Psoas muscle (tissue), 8 donors: ENCODE data around the gene CACNA1C. TPM values are rescaled to one million over a fixed set of nuclear protein-coding genes. Genes with fewer than 3 reads are reported as not detected.

Source experiments
- ATAC-seq, 4 donors: fragments of 200-7000 bp; cut with Tn5 transposase; one replicate each; pipeline ENCODE4 v1.9.1; 2020; ENCODE audit warnings: moderate library complexity in 3 of 4, mild to moderate bottlenecking in 2 of 4
- DNase-seq, 2 donors: peaks; one replicate each; pipeline ENCODE4 v3.0.0-alpha.2; 2020
- H3K27ac ChIP-seq: fragments of 200-600 bp; one replicate; pipeline ENCODE4 v1.8.0; 2022
- H3K27me3 ChIP-seq, 3 donors: fragments of 200-600 bp in 1 of 3; one replicate each; pipeline versions ENCODE4 v1.6.1 to v1.8.0; 2013 to 2022; ENCODE audit warnings: low read length in 2 of 3, mild to moderate bottlenecking in 2 of 3, moderate library complexity in 1 of 3; ENCODE audit not compliant: insufficient read depth in 3 of 3
- H3K36me3 ChIP-seq, 2 donors: fragments of 200-600 bp in 1 of 2; one replicate each; pipeline versions ENCODE4 v1.6.1 to v1.8.0; 2013 to 2022; ENCODE audit warnings: low read depth in 1 of 2, mild to moderate bottlenecking in 1 of 2, moderate library complexity in 1 of 2; ENCODE audit not compliant: insufficient read depth in 1 of 2
- H3K4me1 ChIP-seq: fragments of 200-600 bp; one replicate; pipeline ENCODE4 v1.8.0; 2022
- H3K4me3 ChIP-seq: fragments of 200-600 bp; one replicate; pipeline ENCODE4 v1.8.0; 2022; ENCODE audit warnings: mild to moderate bottlenecking
- H3K9me3 ChIP-seq: fragments of 200-600 bp; one replicate; pipeline ENCODE4 v1.8.0; 2022
- CTCF ChIP-seq: fragments of 200-600 bp; IDR thresholded peaks from one replicate; pipeline ENCODE4 v1.8.0; 2022; ENCODE audit warnings: antibody characterized with exemption
- WGBS, 3 donors: extraction: QIAGEN DNeasy Blood & Tissue Kit; methylation state at CpG; one replicate each; pipeline versions ENCODE4 v1.1.6 to v1.1.7; 2013; 5-methylcytosine and 5-hydroxymethylcytosine counted together
- intact Hi-C, 2 donors: fragments of 100-400 bp; cut with DNase I; formaldehyde crosslinking; loops; one replicate each; pipeline versions ENCODE4 v1.11.0 to v1.14.2; 2022
- polyA plus RNA-seq, 3 donors: library from polyadenylated mRNA; stranded (reverse); fragments of 200-250 nt; gene quantifications; one replicate each; pipeline ENCODE4 v1.2.3, GENCODE V29; 2013
- total RNA-seq, 4 donors: library from RNA; stranded (reverse); fragmentation: NEBNext Ultra II Directional in 2 of 4; extraction: Animal tissue kit (Norgen Biotek cat#: 25700) in 2 of 4; gene quantifications; one replicate each; pipeline versions ENCODE4 v1.2.1 to v1.2.4, GENCODE V29; 2021 to 2023
- donor health status: healthy with polysubstance abuse.
- donor health status: DM: no; HTN: no; CAD: no; lungs with moderate emphysema.
- donor health status: Bipolar disorder and iron deficiency.
- donor health status: healthy.
- donor health status: DM: yes; HTN: yes; CAD: no.
- donor health status: DM: no; HTN: no; CAD: no.
- donor health status: DM: no; HTN: no; CAD: no.
- donor health status: DM: yes; HTN: yes; CAD: no.

CACNA1C gene
- total and polyA plus RNA-seq, 7 donors = 0.26 to 2.9 (median 0.95) TPM

- no peak for TF ChIP-seq CTCF
- no peak for DNase-seq
- H3K27me3 ChIP-seq = peaks cover 0 to 3% (median 0%) of the 10 kb centered on the region in 3 donors
- no peak for ATAC-seq
- intact Hi-C loops = no loop called here
- 83 to 87% (median 83%) methylated on average over 11 of the region's 11 CpGs for WGBS, 3 donors
- no peaks in the 10 kb centered on the region for H3K36me3 ChIP-seq
- H3K27ac ChIP-seq = no peak overlapping the region
- H3K9me3 ChIP-seq = no peaks in the 10 kb centered on the region
- no peaks in the 10 kb centered on the region for H3K4me1 ChIP-seq
- no peak overlapping the region for H3K4me3 ChIP-seq
Observed at GRCh38 chr12:2363836-2364609, 311.2 kb downstream of the CACNA1C start.

- 81 to 83% (median 82%) methylated on average over 9 of the region's 9 CpGs for WGBS, 3 donors
- H3K9me3 ChIP-seq = no peaks in the 10 kb centered on the region
- DNase-seq (no peak), ATAC-seq (no peak)
- no peak for TF ChIP-seq CTCF
- no peak overlapping the region for H3K4me3 ChIP-seq
- intact Hi-C loops = no loop called here
- H3K4me1 ChIP-seq = no peaks in the 10 kb centered on the region
- no peaks in the 10 kb centered on the region for H3K36me3 ChIP-seq
- no peak overlapping the region for H3K27ac ChIP-seq
- H3K27me3 ChIP-seq = peaks cover 0 to 3% (median 0%) of the 10 kb centered on the region in 3 donors
Observed at GRCh38 chr12:2364631-2365051, 311.9 kb downstream of the CACNA1C start.

- no peaks in the 10 kb centered on the region for H3K4me1 ChIP-seq
Observed at GRCh38 chr12:2366711-2367110, 313.9 kb downstream of the CACNA1C start.

GRCh38 chr12:2372178-2372577 lies 319.4 kb downstream of the CACNA1C start:
- no peak overlapping the region for H3K27ac ChIP-seq
- ATAC-seq = no peak
- 75 to 85% (median 80%) methylated on average over 6 of the region's 6 CpGs for WGBS, 3 donors
- no peak for DNase-seq
- H3K4me1 ChIP-seq = no peaks in the 10 kb centered on the region
- intact Hi-C loops = no loop called here
- no peaks in the 10 kb centered on the region for H3K9me3 ChIP-seq
- TF ChIP-seq CTCF = no peak
- H3K36me3 ChIP-seq = no peaks in the 10 kb centered on the region
- no peaks in the 10 kb centered on the region for H3K27me3 ChIP-seq
- H3K4me3 ChIP-seq = no peak overlapping the region

More at GRCh38 chr12:2366711-2367110, 313.9 kb downstream of the CACNA1C start:
- no peaks in the 10 kb centered on the region for H3K27me3 ChIP-seq
- WGBS, 3 donors = 67 to 84% (median 80%) methylated on average over 3 of the region's 3 CpGs
- H3K9me3 ChIP-seq = no peaks in the 10 kb centered on the region
- H3K36me3 ChIP-seq = no peaks in the 10 kb centered on the region
- H3K27ac ChIP-seq = no peak overlapping the region
- intact Hi-C loops = no loop called here
- ATAC-seq (no peak), DNase-seq (no peak)
- H3K4me3 ChIP-seq = no peak overlapping the region
- TF ChIP-seq CTCF = no peak
